HepG2 (cell line): ENCODE measurements around the gene EHD1. TPM values are rescaled to one million over a fixed set of nuclear protein-coding genes. Genes with fewer than 3 reads are reported as not detected.

Experiments
- ATAC-seq: fragments of 200-7000 bp; cut with Tn5 transposase; 3 replicates; pipeline ENCODE4 v1.9.1; 2020; ENCODE audit warnings: mild to moderate bottlenecking, moderate library complexity
- BruUV-seq: library from RNA; stranded (reverse); fragments of 400-500 nt; replicated peaks from 2 replicates; lab custom pipeline; 2021; lab: Mats Ljungman, UMichigan
- CTCF ChIA-PET: fragments of 300-600 bp; formaldehyde crosslinking; extraction: SDS; loops from one replicate; lab custom pipeline; 2021; ENCODE audit warnings: low total read pairs, inconsistent platforms, low intra/inter-chr PET ratio; lab: Yijun Ruan, JAX
- POLR2A ChIA-PET: fragments of 350-600 bp; sonication (Branson Sonifier 250); formaldehyde crosslinking; loops from one replicate; lab custom pipeline; 2020; ENCODE audit warnings: antibody characterized with exemption, inconsistent platforms; lab: Yijun Ruan, JAX
- DNase-seq: peaks from one replicate; pipeline ENCODE4 v3.0.0-alpha.2; 2015; ENCODE audit warnings: low spot score
- FAIRE-seq: peaks from 3 replicates; lab custom pipeline; 2011; peaks lifted over from hg19 to GRCh38; lab: Jason Lieb, UNC
- H2AFZ ChIP-seq: one replicate; pipeline ENCODE4 v1.6.1; 2011; ENCODE audit warnings: low read length, inconsistent platforms
- H3K27ac ChIP-seq: fragments of 300-600 bp; 3 replicates; pipeline ENCODE4 v1.8.0; 2011; ENCODE audit warnings: mixed run types, mild to moderate bottlenecking, mixed read lengths, low read length, inconsistent platforms; ENCODE audit not compliant: insufficient read depth; ENCODE audit errors: extremely low read length
- H3K27me3 ChIP-seq, 2 experiments: fragments of 200-600 bp in 1 of 2; 2 replicates in 1 of 2; 3 replicates in 1 of 2; pipeline versions ENCODE4 v1.6.0 to v1.8.0; 2011; ENCODE audit warnings: low read length in 2 of 2, mild to moderate bottlenecking in 2 of 2, moderate library complexity in 2 of 2, inconsistent platforms in 1 of 2; ENCODE audit not compliant: insufficient read depth in 2 of 2, control insufficient read depth in 1 of 2
- H3K36me3 ChIP-seq, 2 experiments: fragments of 200-600 bp in 1 of 2; replicated peaks in 1 of 2; 2 replicates in 1 of 2; 3 replicates in 1 of 2; pipeline versions ENCODE4 v1.5.1 to v1.8.0; 2011; ENCODE audit warnings: low read length in 2 of 2, inconsistent platforms in 1 of 2; ENCODE audit not compliant: insufficient read depth in 2 of 2, control insufficient read depth in 1 of 2
- H3K4me1 ChIP-seq: 2 replicates; pipeline ENCODE4 v1.5.1; 2012; ENCODE audit warnings: low read length, inconsistent platforms; ENCODE audit not compliant: insufficient read depth
- H3K4me2 ChIP-seq: 2 replicates; pipeline ENCODE4 v1.6.0; 2011; ENCODE audit warnings: low read depth, low read length, inconsistent platforms
- H3K4me3 ChIP-seq, 3 experiments: fragments of 200-600 bp in 1 of 3; sonication (generic), shearing (Covaris generic) in 1 of 3; replicated peaks in 1 of 3; 2 replicates each; pipeline ENCODE4 v1.5.1; 2011 to 2016; ENCODE audit warnings: low read length in 3 of 3, inconsistent platforms in 2 of 3, low read depth in 2 of 3, mild to moderate bottlenecking in 2 of 3, control low read depth in 1 of 3, mixed read lengths in 1 of 3; ENCODE audit not compliant: insufficient read depth in 1 of 3
- H3K79me2 ChIP-seq: one replicate; pipeline ENCODE4 v1.6.1; 2011; ENCODE audit warnings: low read length, inconsistent platforms; ENCODE audit not compliant: insufficient read depth
- H3K9ac ChIP-seq: 2 replicates; pipeline ENCODE4 v1.6.0; 2011; ENCODE audit warnings: mild to moderate bottlenecking, low read depth, low read length, inconsistent platforms; ENCODE audit not compliant: insufficient read depth
- H3K9me3 ChIP-seq: 2 replicates; pipeline ENCODE4 v1.5.1; 2012; ENCODE audit warnings: mild to moderate bottlenecking, low read length
- H4K20me1 ChIP-seq: 2 replicates; pipeline ENCODE4 v1.6.0; 2011; ENCODE audit warnings: inconsistent platforms, mild to moderate bottlenecking, low read length, moderate library complexity; ENCODE audit not compliant: insufficient read depth
- AGO2 ChIP-seq: fragments of 200-400 bp; formaldehyde crosslinking; optimal IDR thresholded peaks from 2 replicates; pipeline ENCODE3; 2017; ENCODE audit warnings: mild to moderate bottlenecking, low read depth, low read length, moderate library complexity
- ATM ChIP-seq: fragments of 450-650 bp; IDR thresholded peaks from 2 replicates; pipeline ENCODE4 v1.7.1; 2017; ENCODE audit warnings: mild to moderate bottlenecking, borderline replicate concordance
- CTCF ChIP-seq: sonication (generic); formaldehyde crosslinking; IDR thresholded peaks from 2 replicates; pipeline ENCODE4 v1.5.0; 2020; ENCODE audit warnings: mild to moderate bottlenecking, missing genetic modification reagents, moderate library complexity
- FOXO1 ChIP-seq: sonication (generic); formaldehyde crosslinking; IDR thresholded peaks from 2 replicates; pipeline ENCODE4 v1.4.0; 2020; ENCODE audit warnings: missing genetic modification reagents
- HHEX ChIP-seq: IDR thresholded peaks from 2 replicates; pipeline ENCODE4 v1.6.1; 2016; ENCODE audit warnings: control low read depth
- MAF1 ChIP-seq: sonication (generic); formaldehyde crosslinking; IDR thresholded peaks from 2 replicates; pipeline ENCODE4 v1.5.0; 2020; ENCODE audit warnings: missing genetic modification reagents, borderline replicate concordance
- SAP130 ChIP-seq: IDR thresholded peaks from 2 replicates; pipeline ENCODE4 v1.6.1; 2016; ENCODE audit warnings: low read depth
- ZNF101 ChIP-seq: sonication (generic); formaldehyde crosslinking; IDR thresholded peaks from 2 replicates; pipeline ENCODE4 v1.4.0; 2020; ENCODE audit warnings: mild to moderate bottlenecking, low read depth, missing genetic modification reagents, borderline replicate concordance
- ZNF224 ChIP-seq: sonication (generic); formaldehyde crosslinking; IDR thresholded peaks from 2 replicates; pipeline ENCODE4 v1.5.0; 2020; ENCODE audit warnings: mild to moderate bottlenecking, missing genetic modification reagents
- ZNF230 ChIP-seq: sonication (generic); formaldehyde crosslinking; IDR thresholded peaks from 2 replicates; pipeline ENCODE4 v1.4.0; 2020; ENCODE audit warnings: mild to moderate bottlenecking, missing genetic modification reagents
- ZNF235 ChIP-seq: sonication (generic); formaldehyde crosslinking; IDR thresholded peaks from 2 replicates; pipeline ENCODE4 v1.8.1; 2023; ENCODE audit warnings: mild to moderate bottlenecking, missing genetic modification reagents, borderline replicate concordance
- ZNF496 ChIP-seq: sonication (generic); formaldehyde crosslinking; IDR thresholded peaks from 2 replicates; pipeline ENCODE4 v1.8.1; 2023; ENCODE audit warnings: mild to moderate bottlenecking, moderate library complexity, missing genetic modification reagents; ENCODE audit not compliant: insufficient replicate concordance
- ZNF607 ChIP-seq: sonication (generic); formaldehyde crosslinking; IDR thresholded peaks from 2 replicates; pipeline ENCODE4 v1.5.1; 2020; ENCODE audit warnings: missing genetic modification reagents, mild to moderate bottlenecking, borderline replicate concordance
- WGBS: methylation state at CpG from one replicate; pipeline ENCODE4 v1.1.6; 2017; ENCODE audit warnings: low lambda C conversion rate; 5-methylcytosine and 5-hydroxymethylcytosine counted together
- in situ Hi-C: cut with HindIII; loops from 2 replicates; pipeline ENCODE4 v1.10.0; 2017; ENCODE audit warnings: low pct_unique_long_range_greater_than_20kb; ENCODE audit not compliant: extremely low pct_ligation_motif_present
- intact Hi-C: fragments of 100-400 bp; cut with micrococcal nuclease; formaldehyde crosslinking; loops from one replicate; pipeline ENCODE4 v1.10.0; 2022; ENCODE audit not compliant: unreplicated experiment
- polyA plus RNA-seq, 8 experiments: library from polyadenylated mRNA; depleted of rRNA in 3 of 8; stranded (reverse) in 7 of 8; unstranded in 1 of 8; fragments of >200 nt; fragmentation: Illumina TruSeq in 4 of 8; extraction: Trizol in 4 of 8; gene quantifications; 2 replicates each; pipeline versions ENCODE4 v1.2.1 to v1.2.3, GENCODE V29; 2011 to 2016; ENCODE audit warnings: low read depth in 4 of 8, missing spikeins in 1 of 8, mixed read lengths in 1 of 8; ENCODE audit not compliant: insufficient read depth in 1 of 8
- total RNA-seq, 5 experiments: library from RNA; depleted of rRNA; stranded (reverse); fragments of >200 nt; fragmentation: Illumina TruSeq; extraction: Trizol; gene quantifications; 2 replicates each; pipeline ENCODE4 v1.2.3, GENCODE V29; 2016; ENCODE audit warnings: low read depth in 1 of 5

Gene EHD1
- total and polyA plus RNA-seq, 2 of the 13 experiments (the other 11 are each of a cell fraction or from before 2014, with no cell fraction given) = 23.6 to 26.6 TPM

GRCh38 chr11:64908766-64909165 lies 30.3 kb upstream of the EHD1 start:
- H3K36me3 ChIP-seq = peaks cover 43 to 66% of the 10 kb centered on the region in 2 experiments; a peak in 4 of 5 replicates
- H3K4me1 ChIP-seq = no peaks in the 10 kb centered on the region
- no peak for DNase-seq
- BruUV-seq = no TSS peak
- H3K4me3 ChIP-seq = no peak overlapping the region
- no peak for ATAC-seq
- ChIA-PET POLR2A (no interaction called here), CTCF (no interaction called here)
- no peak for FAIRE-seq
- in situ Hi-C loops (no loop called here), intact Hi-C loops (no loop called here)
- WGBS = no CpG with 5 or more reads among the region's 11 CpGs
- H3K27ac ChIP-seq = no peak overlapping the region
- no peak overlapping the region for H3K4me2 ChIP-seq
- no peaks in the 10 kb centered on the region for H3K79me2 ChIP-seq
- no peak for TF ChIP-seq ZNF235 (CRISPR knock-in tag)
- no peak for TF ChIP-seq FOXO1
- TF ChIP-seq SAP130 (CRISPR knock-in tag) = no peak
- no peak for TF ChIP-seq CTCF (CRISPR knock-in tag)
- TF ChIP-seq ZNF101 (CRISPR knock-in tag) = no peak
- no peak for TF ChIP-seq ZNF496 (CRISPR knock-in tag)
- TF ChIP-seq ZNF230 = no peak
- TF ChIP-seq ZNF224 (CRISPR knock-in tag) = no peak
- TF ChIP-seq HHEX (CRISPR knock-in tag) = no peak
- TF ChIP-seq ATM = no peak
- TF ChIP-seq AGO2 = no peak
- no peak for TF ChIP-seq ZNF607 (CRISPR knock-in tag)
- no peak for TF ChIP-seq MAF1 (CRISPR knock-in tag)
- H3K9me3 ChIP-seq = no peaks in the 10 kb centered on the region
- no peaks in the 10 kb centered on the region for H4K20me1 ChIP-seq
- H3K9ac ChIP-seq = no peak overlapping the region
- H2AFZ ChIP-seq = no peak overlapping the region
- no peaks in the 10 kb centered on the region for H3K27me3 ChIP-seq
